NCI-H526 (cell line): ENCODE results near the gene GADL1.

Experiments used
- DNase-seq, 2 experiments: peaks; one replicate each; lab custom pipeline; 2025; lab: John Stamatoyannopoulos, UW

Gene GADL1

DNA sequence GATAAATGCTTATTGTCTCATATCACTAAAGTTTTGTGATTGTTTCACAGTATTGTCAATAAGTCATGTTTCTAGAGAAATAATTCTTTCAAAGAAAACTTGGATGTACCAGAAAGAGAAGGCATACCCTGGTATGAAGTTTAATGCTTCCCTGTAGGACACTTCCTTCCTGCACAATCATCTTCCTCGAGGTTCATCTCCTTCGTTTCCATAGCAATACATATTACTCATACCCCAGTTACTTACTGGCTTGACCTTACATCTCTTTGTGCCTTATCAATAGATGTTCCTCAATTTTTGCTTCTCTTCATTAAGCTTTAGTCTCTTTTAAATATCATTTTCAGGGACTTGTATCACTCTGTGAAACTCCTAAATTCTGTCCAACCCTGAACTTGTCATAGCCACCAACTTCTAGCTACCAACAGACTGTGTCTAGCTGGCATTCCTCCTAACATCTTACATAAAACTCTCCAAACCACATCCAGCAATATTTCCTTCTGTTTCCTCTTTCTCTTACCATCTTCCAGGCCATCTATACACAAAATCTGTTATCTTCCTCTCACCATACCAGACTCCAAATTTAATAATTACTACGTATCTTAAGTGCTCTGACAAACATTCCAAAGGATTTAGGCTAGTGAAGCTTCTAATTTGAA, 134.3 kb downstream of the GADL1 start:
- DNase-seq = no peak

DNA sequence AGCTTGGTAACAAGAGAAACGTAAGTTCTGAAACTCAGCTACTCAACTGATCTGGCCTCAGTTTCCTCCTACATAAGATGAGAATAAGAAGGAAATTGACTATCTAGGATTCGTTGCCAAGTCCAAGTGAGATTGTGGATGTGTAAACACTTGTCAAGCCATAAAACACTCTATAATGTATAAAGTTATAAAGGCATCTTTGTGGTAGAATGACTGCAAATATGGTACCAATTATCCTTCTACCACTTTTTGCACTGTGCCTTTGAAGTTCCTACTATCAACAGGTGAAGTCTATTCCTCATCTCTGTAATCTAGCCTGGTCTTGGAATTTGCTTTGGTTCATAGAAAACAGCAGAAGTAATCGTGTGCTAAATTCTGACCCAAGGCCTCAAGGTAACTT, 138.2 kb downstream of the GADL1 start:
- DNase-seq = no peak

DNA sequence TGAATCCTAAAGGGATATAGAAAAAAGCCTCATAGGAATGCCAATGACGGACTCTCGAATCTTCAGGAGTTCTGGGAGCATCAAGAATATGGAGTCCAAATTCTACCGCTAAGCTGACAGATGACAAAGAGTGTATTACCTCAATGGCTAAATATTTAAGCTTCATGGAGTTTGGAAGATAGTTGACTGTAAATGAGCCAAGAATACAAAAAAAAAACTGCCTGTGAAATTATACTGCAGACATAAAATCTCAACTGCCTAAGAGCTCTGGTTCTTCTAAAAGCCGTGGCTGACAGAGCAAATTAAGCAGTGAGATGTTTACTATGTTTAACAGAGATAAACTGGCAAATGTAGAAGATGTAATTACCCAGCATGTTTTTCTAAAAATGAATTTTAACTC, 140.0 kb downstream of the GADL1 start:
- no peak for DNase-seq

DNA sequence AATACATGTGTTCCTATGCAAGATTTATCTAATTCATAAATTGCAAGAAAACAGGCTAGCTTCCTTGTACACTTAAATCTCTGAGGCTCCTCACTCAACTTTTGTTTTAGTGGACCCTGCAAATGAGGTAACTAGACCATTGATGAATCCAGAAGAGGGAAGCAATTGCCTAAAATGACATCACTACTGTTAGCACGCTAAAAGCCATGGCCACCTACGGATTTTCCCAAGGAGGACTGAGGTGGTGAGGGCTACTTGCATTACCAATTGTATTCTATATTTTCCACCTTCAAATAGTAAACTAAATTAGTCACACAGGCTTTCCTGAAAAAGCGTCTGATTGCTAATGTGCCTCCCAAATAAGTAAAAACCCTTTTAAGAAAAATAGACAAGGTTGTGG, 140.7 kb downstream of the GADL1 start:
- no peak for DNase-seq

DNA sequence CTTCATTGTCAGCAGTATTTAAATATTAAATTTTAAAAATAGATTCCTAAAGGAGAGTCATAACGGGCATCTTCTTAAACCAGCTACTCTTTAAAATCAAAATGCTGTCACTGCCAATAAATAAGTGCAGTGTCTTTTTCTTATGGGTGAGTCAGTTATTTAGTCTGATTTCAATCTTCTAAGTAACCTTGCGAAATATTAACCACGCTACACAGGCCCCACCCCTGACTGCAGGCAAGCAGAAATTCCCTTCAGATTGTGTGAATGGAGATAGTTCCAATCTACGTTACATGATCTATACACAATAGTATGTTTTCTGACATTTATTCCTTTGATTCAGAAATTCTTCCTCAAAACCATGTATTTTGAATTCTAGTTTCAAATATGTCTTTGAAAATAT, 141.5 kb downstream of the GADL1 start:
- no peak for DNase-seq

DNA sequence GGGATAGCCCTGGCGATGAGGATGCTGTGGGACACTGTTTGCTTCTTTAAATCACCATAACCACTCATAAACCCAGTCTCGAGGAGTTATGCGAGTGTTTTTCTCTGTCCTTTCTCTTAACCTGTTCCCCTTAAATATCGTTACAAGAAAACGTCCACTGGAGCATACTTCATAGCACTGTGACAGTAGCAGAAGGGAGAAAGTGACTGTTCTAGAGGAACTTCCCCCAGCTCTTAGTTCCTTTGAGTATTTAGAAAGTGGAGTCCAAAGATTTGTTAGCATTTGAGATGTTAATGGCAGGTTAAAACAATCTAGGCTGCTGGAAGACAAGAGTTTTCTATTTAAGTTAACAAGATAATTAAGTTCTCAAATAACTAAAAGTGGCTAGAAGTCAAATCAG, 142.0 kb downstream of the GADL1 start:
- no peak for DNase-seq

DNA sequence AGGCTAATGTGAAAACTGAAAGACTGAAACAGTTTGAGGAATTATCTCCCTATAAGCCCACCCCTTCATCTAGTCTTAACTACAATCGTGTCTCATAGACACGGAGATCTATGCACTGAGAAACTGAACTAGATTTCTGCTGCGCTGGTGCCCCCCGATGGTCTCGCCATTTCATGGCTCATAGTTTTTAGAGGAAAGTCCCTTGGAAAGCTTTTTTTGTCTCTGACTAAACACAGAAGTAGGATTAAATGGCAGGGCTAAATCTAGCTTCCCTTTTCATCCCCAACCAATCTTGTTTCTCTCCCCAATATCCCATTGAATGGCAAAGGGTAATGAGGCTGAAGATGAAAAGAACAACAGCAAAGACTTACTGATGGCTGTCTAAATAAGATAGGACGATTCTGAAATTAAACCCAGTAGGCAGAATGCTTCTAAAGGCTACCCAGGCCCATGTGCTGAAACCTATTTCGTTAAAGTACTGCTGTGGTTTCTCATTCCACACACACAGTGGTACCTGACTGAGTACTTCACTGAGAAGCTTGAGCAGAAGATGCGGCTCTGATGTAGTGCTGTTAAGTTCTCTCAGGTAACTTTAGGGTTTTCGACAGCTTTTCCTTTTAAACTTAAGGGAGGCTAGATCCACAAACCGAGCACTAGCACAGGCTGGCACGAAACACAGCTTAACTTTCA, 142.7 kb downstream of the GADL1 start:
- DNase-seq = peak in 1 of 2 experiments; percentile 22

DNA sequence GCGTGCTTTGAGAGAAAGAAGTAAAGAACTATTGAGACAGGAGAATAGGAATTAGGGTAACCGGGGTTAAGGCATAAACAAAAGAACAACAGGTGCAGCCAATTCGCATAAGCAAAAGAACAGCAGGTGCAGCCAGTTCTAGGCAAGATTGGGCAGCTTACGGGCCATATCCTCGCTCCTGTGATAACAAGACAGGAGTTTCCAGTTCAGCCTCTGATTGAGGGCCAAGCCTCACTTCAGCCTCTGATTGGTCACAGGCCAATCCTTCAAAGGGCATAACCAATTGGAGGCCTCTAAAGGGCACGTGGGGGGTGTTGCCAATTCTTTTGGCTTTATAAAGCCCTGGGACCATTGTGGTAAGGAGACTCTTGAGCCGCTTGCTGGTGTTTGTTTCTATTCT, 143.5 kb downstream of the GADL1 start:
- DNase-seq = no peak

DNA sequence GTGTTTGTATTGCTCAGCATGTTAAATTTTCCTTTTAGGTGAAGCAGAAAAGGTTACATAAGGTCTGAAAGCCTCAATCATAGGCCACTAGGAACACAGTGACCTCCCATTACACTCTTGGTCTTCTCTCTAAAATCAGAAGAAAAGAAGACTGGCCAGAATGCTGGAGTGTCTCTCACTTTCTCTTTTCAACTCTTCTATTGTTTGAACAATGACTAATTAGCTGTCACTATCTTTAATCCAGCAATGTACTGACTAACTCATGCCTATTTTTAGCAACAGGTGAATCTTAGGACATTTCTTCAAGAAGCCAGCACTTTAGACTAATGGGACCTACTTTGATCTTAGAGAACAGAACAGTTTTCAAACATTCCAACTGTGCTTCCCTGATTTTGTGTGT, 145.2 kb downstream of the GADL1 start:
- DNase-seq = no peak

DNA sequence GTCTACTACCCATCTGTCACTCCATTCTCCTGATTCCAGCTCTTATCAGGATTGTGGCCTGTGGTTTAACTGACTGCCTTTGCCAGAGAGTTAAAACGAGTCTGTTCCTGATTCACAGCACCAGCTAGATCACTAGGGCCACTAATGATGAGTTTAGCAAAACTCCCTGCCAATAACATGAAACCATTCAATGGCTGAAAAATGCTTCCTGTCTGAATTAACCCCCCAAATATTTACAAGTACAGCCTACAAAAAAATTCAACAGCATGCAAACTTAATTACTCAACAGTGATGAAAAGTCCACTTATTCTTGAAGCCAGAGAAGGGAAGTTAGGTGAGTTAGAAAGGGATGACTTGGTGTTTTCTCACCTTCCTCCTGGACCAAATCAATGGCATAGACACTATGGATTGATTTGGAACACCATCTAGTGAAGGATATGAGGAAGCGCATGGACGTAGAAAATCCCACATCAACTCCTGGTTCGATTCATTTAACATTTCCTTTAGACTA, 146.6 kb downstream of the GADL1 start:
- DNase-seq = peak in 1 of 2 experiments; percentile 45

DNA sequence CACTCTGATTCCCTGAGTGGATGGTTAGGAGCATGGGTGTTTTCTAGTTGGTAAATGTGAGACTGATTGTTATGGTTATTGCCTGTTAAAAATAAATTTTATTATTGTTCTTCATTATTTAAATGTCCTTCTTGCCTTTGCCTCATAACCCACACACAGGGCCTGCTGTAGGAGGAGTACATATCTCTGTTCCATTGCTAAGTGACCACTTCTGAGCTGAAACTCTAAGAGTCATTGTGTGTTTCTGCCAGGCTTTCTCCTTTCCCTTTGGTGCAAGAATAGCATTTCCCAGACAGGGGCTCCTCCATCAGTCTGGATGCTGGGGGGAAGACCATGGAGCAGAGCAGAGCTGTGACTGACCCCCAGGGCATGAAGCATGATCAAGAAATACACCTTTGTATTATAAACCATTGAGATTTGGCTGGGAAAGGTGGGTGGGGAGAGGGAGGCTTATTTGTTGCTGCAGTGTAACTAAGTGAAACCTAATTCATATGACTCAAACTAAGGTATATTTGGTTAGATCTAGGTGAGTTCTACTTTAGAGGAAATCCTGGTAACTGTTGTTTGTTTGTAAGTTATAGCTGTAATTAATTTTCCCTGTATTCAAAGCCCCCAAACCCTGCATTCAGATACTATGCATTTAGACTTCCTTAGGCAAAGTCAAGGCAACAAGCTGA, 150.7 kb downstream of the GADL1 start:
- DNase-seq = no peak

DNA sequence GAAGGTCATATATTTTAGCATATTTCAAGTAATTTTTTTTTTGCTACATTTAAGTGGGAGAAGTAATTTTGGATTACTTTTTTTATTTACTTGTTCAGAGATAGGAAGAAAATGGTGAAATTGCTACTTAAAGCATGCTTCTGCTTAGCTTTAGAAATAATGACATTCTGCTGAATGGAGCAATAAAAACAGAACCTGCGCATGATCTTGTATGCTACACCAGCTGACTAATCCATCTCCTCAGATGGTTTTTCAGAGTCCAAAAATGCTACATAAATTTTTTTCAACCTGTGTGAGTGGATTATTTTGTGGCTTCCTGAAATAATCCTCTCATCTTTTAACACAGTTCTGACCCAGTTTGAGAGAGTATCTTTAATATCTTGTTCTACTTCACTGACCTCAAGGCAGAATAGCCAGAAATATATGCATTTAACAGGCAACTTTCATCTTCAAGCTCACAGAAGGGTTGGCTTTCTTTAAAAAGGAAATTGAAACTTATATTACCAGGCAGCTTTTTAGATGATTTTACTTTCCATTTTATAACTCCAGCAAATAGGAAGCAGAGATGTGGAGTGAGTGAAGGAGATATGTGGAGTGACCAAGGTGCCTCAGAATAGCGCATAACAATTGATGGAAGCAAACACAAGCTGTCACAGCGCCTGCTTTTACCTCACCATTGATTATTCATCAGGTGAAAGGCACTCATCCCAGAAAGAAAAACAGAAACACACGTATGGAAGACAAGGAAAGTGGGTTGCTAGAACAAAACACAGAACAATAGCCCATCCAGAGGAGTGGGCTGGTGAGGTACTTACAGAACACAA, 151.5 kb downstream of the GADL1 start:
- DNase-seq = no peak

DNA sequence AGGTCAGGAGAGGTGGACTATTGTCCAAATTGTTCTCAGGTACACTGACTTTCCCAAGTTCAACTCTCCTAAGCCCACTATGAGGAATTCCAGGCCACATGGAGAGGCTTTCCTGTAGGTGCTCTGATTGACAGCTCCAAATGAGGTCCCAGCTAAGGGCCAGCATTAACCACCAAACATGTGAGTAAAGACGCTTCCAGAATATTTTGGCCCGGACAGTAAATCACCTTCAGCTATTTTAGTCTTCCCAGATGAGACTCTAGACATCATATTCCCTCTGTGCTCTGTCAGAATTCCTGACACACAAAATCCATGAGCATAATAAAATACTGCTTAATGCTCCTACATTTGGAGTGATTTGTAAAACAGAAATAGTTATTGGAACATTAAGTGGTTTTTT, 152.6 kb downstream of the GADL1 start:
- no peak for DNase-seq

DNA sequence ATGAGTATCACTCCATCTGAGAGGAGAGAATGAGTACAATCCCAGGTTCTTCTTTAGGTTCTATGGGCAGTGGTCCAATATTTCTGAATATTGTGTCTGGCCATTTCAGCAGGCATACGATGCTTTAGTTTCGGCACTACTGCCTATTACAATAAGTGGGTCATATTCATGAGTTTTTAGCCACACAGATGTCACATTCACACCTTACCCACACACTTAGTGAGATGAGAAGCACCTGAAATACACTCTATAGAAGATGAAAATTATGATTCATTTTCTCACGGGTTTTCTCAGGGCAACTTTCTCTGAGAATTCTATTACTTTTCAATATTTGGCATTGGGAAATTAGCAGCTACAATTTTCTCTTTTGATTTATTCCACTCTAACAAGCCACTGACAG, 155.9 kb downstream of the GADL1 start:
- DNase-seq = no peak

DNA sequence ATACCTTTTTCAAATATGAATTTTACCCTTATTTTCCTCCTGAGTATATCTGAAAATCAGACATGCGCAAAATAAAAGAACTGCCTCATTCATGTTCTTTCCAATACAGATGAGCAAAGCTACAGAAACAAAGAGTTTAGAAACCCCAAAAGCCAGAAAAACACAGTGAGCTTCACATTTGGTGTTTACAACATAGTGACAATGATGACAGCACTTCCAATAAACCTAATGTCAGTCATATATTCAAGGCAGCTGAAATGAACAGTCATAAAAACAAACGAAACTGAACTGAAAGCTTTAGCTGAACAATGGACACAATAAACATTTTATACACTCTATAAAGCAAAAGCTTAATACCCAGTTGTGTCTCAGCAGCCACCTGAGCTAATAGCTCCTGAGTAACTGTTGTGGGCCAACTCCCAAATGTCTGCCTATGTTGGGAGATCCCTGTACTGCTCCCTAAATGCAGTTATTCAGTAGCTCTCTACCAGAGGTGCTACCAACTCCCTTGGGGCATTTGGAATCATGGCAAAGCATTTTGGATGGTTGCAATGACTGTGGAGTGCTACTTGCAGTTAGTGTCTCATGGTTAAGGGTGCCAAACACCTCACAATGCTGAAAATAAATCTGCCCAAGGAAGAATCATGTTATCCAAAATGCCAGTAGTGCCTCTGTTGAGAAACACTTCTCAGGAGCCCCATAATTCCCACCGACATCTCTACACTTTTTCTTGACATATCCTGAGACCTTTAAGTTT, 156.5 kb downstream of the GADL1 start:
- DNase-seq = no peak

DNA sequence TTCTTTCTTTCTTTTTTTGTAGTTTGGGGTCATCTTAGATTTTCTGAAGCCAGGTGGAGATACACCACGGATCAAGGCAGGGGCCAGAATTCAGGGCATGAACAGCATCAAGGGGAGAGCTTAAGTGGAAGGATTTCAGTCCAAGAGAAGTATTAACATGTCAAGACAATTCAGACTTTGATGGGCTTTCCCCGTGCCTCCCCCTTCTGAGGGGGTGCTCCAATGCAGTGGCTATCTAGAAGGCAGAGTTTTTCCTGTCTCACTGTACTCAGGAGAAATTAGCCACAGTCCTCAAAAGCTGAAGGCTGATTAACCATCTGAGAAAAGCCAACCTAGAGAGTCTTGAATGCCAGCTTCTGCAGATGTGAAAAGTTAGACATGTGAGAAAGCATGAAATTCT, 160.8 kb downstream of the GADL1 start:
- no peak for DNase-seq

DNA sequence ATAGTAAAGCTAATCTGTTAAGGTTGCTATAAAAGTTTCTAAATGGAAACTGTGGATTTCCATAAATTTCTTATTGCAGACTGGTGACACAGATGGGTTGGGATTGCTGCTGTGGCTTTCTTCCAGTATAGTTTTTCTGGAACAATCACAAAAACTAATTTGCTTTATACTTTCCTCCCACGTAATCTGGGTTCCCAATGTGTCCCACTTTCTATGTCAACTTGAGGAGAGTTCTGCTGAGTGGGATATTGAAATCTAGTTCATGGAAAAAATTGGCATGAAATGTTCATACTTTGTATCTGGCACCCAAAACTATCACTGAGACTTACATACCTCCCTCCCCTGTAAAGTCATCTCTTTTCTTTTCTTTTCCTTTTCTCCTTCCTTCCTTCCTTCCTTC, 161.3 kb downstream of the GADL1 start:
- no peak for DNase-seq

DNA sequence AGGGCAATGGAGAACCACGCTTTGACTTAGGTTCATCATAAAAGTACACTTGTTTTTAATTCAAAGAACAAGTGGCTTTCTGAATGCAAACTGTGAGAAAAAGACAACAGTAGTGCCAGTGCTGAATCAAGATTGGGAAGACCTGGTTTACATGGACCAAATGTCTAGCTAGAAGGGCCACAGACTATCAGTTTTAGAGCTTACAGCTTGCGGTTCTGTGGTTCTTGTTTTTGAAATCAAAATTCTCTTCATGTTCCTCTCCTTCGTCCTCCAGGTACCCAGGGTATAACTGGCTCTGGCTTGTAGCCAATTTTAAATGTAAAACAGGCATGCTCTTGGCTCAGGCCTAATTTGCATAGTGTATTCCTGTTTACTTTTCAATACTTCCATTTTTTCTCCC, 163.5 kb downstream of the GADL1 start:
- DNase-seq = peak in 1 of 2 experiments; percentile 56

DNA sequence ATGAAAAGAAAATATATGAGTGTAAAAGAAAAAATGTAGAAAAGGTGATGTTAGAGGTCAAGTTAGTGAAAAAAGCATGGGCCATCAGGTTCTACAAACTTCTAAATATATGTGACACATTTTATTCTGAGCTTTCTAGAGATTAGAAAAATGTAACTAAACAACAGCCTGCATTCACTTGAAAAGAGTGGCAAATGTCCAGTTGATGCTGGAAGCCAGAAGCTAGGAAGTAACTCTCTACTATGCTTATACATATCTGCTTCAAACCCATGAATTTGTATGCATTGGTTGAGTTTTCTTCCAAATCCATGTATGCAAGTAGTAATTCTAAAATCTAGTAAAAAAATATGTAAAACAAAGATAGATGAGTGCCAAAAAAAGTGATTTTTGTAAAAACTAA, 164.5 kb downstream of the GADL1 start:
- DNase-seq = no peak

DNA sequence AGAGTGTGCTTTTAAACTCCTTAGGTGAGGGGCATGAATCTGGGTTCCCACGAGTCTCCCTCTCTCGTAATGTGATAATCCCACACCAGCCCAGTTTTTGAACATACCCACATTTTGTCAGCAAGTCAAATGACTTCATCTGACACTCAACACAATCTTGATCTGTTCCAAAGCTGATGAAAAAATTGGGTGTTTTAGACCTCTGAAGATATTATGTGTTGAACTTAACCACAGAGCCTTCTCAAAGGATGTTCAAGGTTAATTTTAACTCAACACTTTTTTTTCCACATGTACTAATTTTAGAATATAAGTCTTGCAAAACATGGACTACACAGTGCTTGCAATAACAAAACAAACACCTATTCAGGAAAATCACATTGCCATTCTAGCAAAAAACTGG, 164.9 kb downstream of the GADL1 start:
- no peak for DNase-seq

DNA sequence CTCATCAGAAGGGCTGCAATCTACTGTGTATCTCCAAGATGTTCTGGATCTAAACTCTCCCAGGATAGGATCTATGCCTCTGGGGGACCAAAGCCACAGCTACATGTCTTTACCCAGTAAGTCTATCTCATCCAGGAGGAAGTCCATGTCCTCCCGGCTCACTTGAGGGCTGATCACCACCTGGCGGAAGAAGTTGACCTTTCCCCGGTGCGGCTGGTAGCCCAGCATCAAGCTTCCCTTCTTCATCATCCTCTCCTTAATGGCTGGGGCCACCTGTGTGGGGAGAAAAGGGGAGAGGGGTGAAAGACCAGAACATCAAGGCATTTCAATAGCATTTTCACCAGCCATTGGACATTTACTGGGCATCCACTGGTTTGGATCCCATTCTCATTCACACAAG, 166.3 kb downstream of the GADL1 start:
- no peak for DNase-seq

DNA sequence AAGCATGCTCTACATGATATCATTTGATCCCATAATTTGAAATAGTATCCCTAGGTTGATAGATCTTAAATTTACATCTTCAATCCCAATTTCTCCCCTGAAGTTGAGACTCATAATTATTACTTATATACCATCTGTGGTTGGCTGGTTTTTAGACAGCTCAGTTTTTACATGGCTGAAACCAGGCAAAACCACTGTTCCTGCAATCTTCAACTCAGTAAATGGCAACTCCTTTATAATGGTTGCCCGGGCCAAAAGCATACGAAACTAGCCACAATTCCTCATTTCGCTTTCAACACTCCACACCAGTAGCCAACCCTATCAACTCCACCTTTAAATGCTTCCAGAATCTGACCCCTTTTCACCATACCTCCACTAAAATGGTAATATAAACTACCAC, 169.6 kb downstream of the GADL1 start:
- DNase-seq = no peak
